Ascending aorta (tissue), 2 donors: Measurements from ENCODE around the gene VEZF1. TPM values are rescaled to one million over a fixed set of nuclear protein-coding genes. Genes with fewer than 3 reads are reported as not detected.

ENCODE experiments used
- DNase-seq, 2 donors: peaks; one replicate each; pipeline ENCODE4 v3.0.0-alpha.2; 2019; ENCODE audit warnings: low spot score in 2 of 2
- H3K27ac ChIP-seq, 2 donors: fragments of 200-600 bp; sonication (generic); one replicate each; pipeline ENCODE4 v1.5.1; 2016 to 2017; ENCODE audit warnings: mild to moderate bottlenecking in 1 of 2
- H3K27me3 ChIP-seq: fragments of 200-600 bp; sonication (generic); one replicate; pipeline ENCODE4 v1.5.1; 2017
- H3K36me3 ChIP-seq, 2 donors: fragments of 200-600 bp; sonication (generic); one replicate each; pipeline ENCODE4 v1.5.1; 2016
- H3K4me1 ChIP-seq, 2 donors: fragments of 200-600 bp; sonication (generic); one replicate each; pipeline ENCODE4 v1.5.1; 2016 to 2017; ENCODE audit warnings: mild to moderate bottlenecking in 1 of 2
- H3K4me3 ChIP-seq, 2 donors: fragments of 200-600 bp; sonication (generic); one replicate each; pipeline ENCODE4 v1.5.1; 2016 to 2017; ENCODE audit warnings: mild to moderate bottlenecking in 1 of 2
- H3K9me3 ChIP-seq, 2 donors: fragments of 200-600 bp; sonication (generic); one replicate each; pipeline ENCODE4 v1.5.1; 2016
- intact Hi-C: fragments of 100-400 bp; cut with DNase I; formaldehyde crosslinking; loops from one replicate; pipeline ENCODE4 v1.15.1; 2023
- total RNA-seq: library from RNA; depleted of rRNA; stranded (reverse); fragments of >200 nt; gene quantifications from one replicate; pipeline ENCODE4 v1.1.0, GENCODE V29; 2016
- TF ChIP-seq, protein P1 (sequence below), 3 experiments: fragments of 200-600 bp in 2 of 3; fragments of 450-650 bp in 1 of 3; sonication (generic) in 2 of 3; IDR thresholded peaks; one replicate each; pipeline ENCODE4 v1.5.1; 2016 to 2019; ENCODE audit warnings: antibody characterized with exemption in 3 of 3, mild to moderate bottlenecking in 1 of 3, moderate library complexity in 1 of 3

VEZF1 gene
- total RNA-seq, 1 donor from 2014 or later = 47.4 TPM

DNA sequence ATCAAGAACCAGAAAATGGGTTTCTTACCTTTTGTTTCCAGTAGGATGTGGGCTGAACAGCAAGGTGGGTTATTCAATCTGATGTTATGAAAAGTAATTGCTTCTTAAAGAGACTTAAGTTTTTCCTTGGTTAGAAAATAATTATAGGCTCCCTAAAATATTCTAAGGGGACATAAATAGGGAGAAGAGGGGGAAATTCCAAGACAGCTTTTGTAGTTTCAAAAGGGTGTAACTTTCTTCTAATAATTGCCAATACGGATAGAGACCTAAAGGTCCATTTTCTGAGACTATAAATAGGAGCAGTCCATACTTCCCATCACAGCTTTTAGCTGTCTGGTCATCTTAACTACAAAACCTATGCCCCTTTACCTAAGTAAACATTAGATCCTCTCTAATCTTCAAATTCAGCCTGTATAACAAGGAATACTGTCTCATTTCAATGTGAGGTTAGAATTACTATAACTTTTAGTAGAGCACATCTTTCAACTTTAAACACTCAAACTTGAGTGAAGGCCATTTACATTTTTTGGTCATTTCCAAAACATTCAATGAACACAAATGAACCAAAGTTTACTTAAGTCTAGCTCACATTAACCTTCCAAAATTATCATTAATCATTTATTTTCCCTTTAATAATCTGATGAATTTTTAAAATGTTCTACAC is 13.5 kb upstream of the VEZF1 start:
- Histone ChIP-seq H3K9me3 (no peaks in the 10 kb centered on the region), H3K4me1 (peaks cover 4 to 32% of the 10 kb centered on the region in 2 donors), H3K4me3 (no peak overlapping the region), H3K27me3 (no peaks in the 10 kb centered on the region), H3K36me3 (peaks cover 25 to 59% of the 10 kb centered on the region in 2 donors), H3K27ac (no peak overlapping the region)
- no peak for DNase-seq
- intact Hi-C loops = loop anchor here (10.0 kb wide), 1 partner anchor 897 kb away; no protein-coding TSS in a partner anchor
- TF ChIP-seq, protein P1, sequence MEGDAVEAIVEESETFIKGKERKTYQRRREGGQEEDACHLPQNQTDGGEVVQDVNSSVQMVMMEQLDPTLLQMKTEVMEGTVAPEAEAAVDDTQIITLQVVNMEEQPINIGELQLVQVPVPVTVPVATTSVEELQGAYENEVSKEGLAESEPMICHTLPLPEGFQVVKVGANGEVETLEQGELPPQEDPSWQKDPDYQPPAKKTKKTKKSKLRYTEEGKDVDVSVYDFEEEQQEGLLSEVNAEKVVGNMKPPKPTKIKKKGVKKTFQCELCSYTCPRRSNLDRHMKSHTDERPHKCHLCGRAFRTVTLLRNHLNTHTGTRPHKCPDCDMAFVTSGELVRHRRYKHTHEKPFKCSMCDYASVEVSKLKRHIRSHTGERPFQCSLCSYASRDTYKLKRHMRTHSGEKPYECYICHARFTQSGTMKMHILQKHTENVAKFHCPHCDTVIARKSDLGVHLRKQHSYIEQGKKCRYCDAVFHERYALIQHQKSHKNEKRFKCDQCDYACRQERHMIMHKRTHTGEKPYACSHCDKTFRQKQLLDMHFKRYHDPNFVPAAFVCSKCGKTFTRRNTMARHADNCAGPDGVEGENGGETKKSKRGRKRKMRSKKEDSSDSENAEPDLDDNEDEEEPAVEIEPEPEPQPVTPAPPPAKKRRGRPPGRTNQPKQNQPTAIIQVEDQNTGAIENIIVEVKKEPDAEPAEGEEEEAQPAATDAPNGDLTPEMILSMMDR (IDR thresholded peaks at IDR 0.05) = no peak

DNA sequence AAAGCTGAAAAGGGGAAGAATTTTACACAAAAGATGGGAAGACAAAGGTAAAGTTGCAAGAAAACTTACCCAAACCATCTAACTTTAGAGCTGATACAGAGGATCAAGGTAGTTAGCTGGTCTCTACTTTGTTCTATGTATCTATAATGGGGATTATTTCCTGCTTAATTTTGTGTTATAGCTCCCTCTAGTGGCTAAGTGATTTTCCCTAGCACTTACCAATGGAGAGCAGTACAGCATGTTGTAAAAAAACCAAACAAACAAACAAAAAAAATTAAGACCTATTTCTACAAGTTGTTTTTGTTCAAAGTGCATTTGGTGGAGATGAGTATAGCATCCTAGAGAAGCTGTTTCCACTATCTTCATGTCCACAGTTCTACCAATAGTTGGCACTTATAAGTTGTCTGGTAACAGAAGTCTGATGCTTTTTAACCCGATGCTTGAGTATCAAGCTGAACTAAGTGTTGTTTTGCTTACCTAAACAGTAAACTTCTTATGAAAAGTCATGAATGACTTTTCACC is 11.5 kb upstream of the VEZF1 start:
- intact Hi-C loops = loop anchor here (1.0 to 10.0 kb wide), 2 partner anchors 141 to 895 kb away; no protein-coding TSS in a partner anchor
- Histone ChIP-seq H3K27me3 (no peaks in the 10 kb centered on the region), H3K9me3 (no peaks in the 10 kb centered on the region), H3K4me1 (peaks cover 0 to 16% of the 10 kb centered on the region in 2 donors), H3K4me3 (no peak overlapping the region), H3K36me3 (peaks cover 16 to 46% of the 10 kb centered on the region in 2 donors), H3K27ac (no peak overlapping the region)
- DNase-seq = no peak
- TF ChIP-seq, protein P1 (IDR thresholded peaks at IDR 0.05) = peak; percentile 71 to 81 (median 73)

DNA sequence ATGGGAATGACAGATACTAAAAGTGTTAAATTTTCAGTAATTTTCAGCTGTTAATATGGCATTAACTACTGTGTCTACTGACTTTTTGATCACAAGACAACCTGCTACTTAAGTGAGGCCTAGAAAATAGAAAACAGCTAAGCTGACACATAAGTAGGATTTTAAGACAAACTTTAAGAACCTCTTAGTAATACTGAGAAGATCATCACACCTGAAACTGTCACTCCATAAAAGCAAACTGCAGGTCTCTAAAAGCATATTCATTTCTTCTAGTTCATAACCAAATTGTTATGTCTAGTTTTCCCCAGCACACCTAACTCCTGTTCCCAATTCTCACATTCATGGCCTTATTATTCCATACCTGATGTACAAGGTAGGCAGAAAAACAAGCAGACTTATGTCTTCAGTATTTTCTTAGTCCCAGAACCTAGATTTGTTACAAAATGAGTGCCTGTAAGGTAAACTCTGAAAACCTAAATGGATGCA is 11.0 kb upstream of the VEZF1 start:
- H3K9me3 ChIP-seq = no peaks in the 10 kb centered on the region
- no peak for DNase-seq
- H3K27ac ChIP-seq = no peak overlapping the region
- H3K4me3 ChIP-seq = no peak overlapping the region
- peaks cover 0 to 12% of the 10 kb centered on the region in 2 donors for H3K4me1 ChIP-seq
- TF ChIP-seq, protein P1 (IDR thresholded peaks at IDR 0.05) = no peak
- no peaks in the 10 kb centered on the region for H3K27me3 ChIP-seq
- peaks cover 12 to 41% of the 10 kb centered on the region in 2 donors for H3K36me3 ChIP-seq
- intact Hi-C loops = loop anchor here (1.0 kb wide), 1 partner anchor 141 kb away; no protein-coding TSS in a partner anchor

DNA sequence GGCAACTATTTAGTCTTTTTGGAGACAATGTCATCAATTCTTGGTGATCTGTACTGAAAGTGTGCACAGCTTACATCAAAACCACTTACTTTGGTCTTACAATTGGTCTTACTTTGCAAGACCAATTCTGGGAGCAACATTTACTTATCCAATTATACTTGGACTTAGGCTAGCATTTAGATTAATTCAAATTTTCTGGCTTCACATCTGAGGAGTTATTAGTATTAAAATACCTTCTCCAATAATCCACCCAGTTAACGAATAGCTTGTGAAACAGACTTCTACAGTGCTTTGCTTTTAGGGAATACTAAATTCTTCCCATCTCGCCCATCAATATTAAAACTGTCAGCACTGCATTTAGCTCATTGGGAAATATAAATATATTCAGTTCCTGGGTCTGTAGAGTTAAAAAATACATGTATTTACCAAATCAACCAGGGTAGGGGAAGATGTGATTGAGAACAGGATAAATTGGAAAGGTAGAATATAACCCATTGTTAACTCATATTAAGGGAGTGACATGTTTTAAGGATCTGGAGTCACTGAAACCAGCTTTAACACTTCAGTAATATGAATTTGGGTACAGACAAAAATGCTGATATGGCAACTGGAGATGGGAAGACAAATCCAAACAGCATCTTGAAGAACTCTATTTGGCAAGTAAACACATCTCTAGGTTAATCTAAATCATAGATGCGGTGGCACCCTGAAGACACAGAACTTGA is 9.2 kb upstream of the VEZF1 start:
- Histone ChIP-seq H3K27me3 (no peaks in the 10 kb centered on the region), H3K36me3 (peaks cover 0 to 23% of the 10 kb centered on the region in 2 donors), H3K27ac (no peak overlapping the region), H3K9me3 (no peaks in the 10 kb centered on the region), H3K4me3 (no peak overlapping the region), H3K4me1 (peaks cover 0 to 4% of the 10 kb centered on the region in 2 donors)
- TF ChIP-seq, protein P1 (IDR thresholded peaks at IDR 0.05) = no peak
- DNase-seq = no peak
- intact Hi-C loops = no loop called here

DNA sequence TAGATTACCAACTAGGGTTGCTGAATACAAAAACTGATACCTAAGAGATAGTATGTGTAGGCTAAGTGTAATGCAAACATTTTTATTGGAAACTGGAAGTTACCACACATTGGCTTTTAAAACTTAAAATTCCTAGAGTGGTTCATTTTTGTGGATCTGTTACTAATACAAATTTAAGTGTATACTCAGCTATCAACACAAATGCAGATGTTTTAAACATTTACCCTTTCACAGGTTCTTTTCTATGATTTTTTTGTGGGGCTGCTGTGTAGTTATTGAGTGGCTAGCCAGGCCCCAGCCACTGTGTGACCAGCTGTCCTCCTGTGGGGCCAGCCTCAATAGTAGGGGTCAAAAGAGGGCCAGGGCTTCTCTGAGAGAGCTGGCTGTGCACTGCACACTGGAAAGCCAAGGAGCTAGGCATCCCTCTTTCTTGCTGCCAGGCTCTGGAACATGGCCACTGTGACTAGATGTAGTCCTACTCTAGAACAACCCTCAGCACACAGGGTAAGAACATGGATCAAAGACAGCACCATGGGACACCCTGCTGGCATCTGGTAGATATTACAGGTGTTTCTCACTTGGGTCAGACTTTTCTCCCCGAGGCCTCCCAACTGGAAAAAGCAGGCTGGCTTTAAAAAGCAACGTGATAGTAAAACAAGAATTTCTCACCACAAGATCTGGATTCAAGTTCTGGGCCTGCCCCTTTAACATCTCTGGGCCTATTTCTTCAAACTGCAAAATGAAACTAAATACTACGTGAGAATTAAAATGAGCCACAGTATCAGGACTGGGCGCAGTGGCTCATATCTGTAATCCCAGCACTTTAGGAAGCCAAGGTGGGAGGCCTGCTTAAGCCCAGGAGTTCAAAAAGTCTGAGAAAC is 7.3 kb upstream of the VEZF1 start:
- no peaks in the 10 kb centered on the region for H3K4me1 ChIP-seq
- H3K27me3 ChIP-seq = no peaks in the 10 kb centered on the region
- H3K27ac ChIP-seq = peak overlapping the region; percentile 32 to 73
- H3K9me3 ChIP-seq = no peaks in the 10 kb centered on the region
- H3K4me3 ChIP-seq = no peak overlapping the region
- intact Hi-C loops = loop anchor here (1.0 kb wide), 1 partner anchor 137 kb away; no protein-coding TSS in a partner anchor
- peak; percentile 23 to 84 for DNase-seq
- TF ChIP-seq, protein P1 (IDR thresholded peaks at IDR 0.05) = peak; percentile 57 to 84 (median 68)
- peaks cover 0 to 14% of the 10 kb centered on the region in 2 donors for H3K36me3 ChIP-seq
